ENCODE measurements around the gene TRIM27.
"Not testable (repeated sequence)": the region's sequence is repeated elsewhere in the genome, so short reads cannot be mapped to it uniquely, and the experiment has no call there.

TRIM27 gene

GRCh38 chr6:28923318-28924102 is at the start of gene TRIM27:
TSS of gene TRIM27 (minus strand) at chr6:28923985. CDS start at chr6:28923632, 353 bp downstream.
- DNase-seq = peak; percentile 29 to 91 (median 80)

- not testable (repeated sequence) for DNase-seq
Measured at GRCh38 chr6:28970056-28970455, 46.3 kb upstream of the TRIM27 start.

- no peak for DNase-seq
Measured at GRCh38 chr6:28969129-28969528, 45.3 kb upstream of the TRIM27 start.

GRCh38 chr6:28968476-28968875 is 44.7 kb upstream of the TRIM27 start:
- no peak for DNase-seq

- no peak for DNase-seq
Measured at GRCh38 chr6:28965706-28966105, 41.9 kb upstream of the TRIM27 start.

GRCh38 chr6:28960846-28961500 is 37.2 kb upstream of the TRIM27 start:
- DNase-seq = no peak

- not testable (repeated sequence) for DNase-seq
Measured at GRCh38 chr6:28958561-28959243, 34.9 kb upstream of the TRIM27 start.

- not testable (repeated sequence) for DNase-seq
Measured at GRCh38 chr6:28957795-28958314, 34.1 kb upstream of the TRIM27 start.

GRCh38 chr6:28956331-28956730 is 32.5 kb upstream of the TRIM27 start:
- DNase-seq = no peak

GRCh38 chr6:28953585-28954258 is 29.9 kb upstream of the TRIM27 start:
- peak in 1 of 51 donors; percentile 5 for DNase-seq

- peak in 22 of 51 donors; percentile 3 to 59 (median 7) for DNase-seq
Measured at GRCh38 chr6:28953039-28953584, 29.3 kb upstream of the TRIM27 start.

- not testable (repeated sequence) for DNase-seq
Measured at GRCh38 chr6:28949656-28950195, 25.9 kb upstream of the TRIM27 start.

GRCh38 chr6:28948782-28949486 is 25.1 kb upstream of the TRIM27 start:
- no peak for DNase-seq

GRCh38 chr6:28947831-28948270 is 24.1 kb upstream of the TRIM27 start:
- no peak for DNase-seq

GRCh38 chr6:28947067-28947765 is 23.4 kb upstream of the TRIM27 start:
- DNase-seq = no peak

GRCh38 chr6:28945349-28945748 is 21.6 kb upstream of the TRIM27 start:
- DNase-seq = no peak

GRCh38 chr6:28944412-28944865 is 20.7 kb upstream of the TRIM27 start:
- peak in 30 of 51 donors; percentile 8 to 74 (median 34) for DNase-seq

GRCh38 chr6:28943557-28944411 is 20.0 kb upstream of the TRIM27 start:
- peak in 49 of 51 donors; percentile 8 to 81 (median 57) for DNase-seq
